ENCODE measurements around the gene TMEFF2. TPM values are rescaled to one million over a fixed set of nuclear protein-coding genes. Genes with fewer than 3 reads are reported as not detected.

The TMEFF2 gene
- total RNA-seq, 1 donor from 2014 or later = 23.9 TPM

DNA sequence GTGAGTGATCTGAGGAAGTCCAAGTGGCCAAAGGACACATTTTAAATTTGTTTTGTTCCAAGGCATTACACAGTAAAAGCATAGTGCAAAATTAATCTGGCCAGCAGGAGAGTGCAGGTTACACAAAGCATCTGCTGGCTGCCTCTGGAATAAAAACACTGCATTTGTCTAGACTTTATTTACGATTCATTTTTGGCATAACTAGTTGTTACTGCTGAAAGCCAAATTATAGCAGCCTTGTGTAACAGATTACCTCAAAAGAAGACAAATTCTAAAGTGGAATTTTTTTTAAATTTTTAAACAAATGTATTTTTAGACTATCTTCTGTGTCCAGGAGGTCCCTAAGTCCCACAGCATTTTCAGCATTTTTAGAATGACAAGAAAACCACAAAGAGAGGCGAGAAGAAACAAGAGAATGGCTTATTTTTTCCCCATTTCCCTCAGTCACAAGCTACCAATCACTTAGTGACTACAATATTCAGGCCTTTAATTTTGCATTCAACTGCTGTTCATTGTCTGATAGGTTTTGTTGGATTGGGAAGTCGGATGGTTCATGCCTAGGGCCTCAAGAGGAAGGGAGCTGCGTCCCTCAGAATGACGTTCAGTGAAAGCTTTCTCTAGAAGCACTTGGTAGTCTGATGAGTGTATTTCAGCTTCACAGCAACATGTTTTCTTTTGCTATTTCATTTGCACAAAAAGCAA is 46.0 kb downstream of the TMEFF2 start:
- no peaks in the 10 kb centered on the region for H3K9me3 Mint-ChIP-seq (ENCODE audit: unreplicated experiment)
- no peaks in the 10 kb centered on the region for H3K36me3 Mint-ChIP-seq (ENCODE audit: unreplicated experiment)
- H3K27ac Mint-ChIP-seq (ENCODE audit: unreplicated experiment) = peak overlapping the region; percentile 67
- TF ChIP-seq, protein P1, sequence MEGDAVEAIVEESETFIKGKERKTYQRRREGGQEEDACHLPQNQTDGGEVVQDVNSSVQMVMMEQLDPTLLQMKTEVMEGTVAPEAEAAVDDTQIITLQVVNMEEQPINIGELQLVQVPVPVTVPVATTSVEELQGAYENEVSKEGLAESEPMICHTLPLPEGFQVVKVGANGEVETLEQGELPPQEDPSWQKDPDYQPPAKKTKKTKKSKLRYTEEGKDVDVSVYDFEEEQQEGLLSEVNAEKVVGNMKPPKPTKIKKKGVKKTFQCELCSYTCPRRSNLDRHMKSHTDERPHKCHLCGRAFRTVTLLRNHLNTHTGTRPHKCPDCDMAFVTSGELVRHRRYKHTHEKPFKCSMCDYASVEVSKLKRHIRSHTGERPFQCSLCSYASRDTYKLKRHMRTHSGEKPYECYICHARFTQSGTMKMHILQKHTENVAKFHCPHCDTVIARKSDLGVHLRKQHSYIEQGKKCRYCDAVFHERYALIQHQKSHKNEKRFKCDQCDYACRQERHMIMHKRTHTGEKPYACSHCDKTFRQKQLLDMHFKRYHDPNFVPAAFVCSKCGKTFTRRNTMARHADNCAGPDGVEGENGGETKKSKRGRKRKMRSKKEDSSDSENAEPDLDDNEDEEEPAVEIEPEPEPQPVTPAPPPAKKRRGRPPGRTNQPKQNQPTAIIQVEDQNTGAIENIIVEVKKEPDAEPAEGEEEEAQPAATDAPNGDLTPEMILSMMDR (IDR thresholded peaks at IDR 0.05; ENCODE audit: partially characterized antibody, unreplicated experiment) = no peak
- no peak overlapping the region for H3K4me3 Mint-ChIP-seq (ENCODE audit: unreplicated experiment)
- H3K27me3 Mint-ChIP-seq (ENCODE audit: unreplicated experiment) = no peaks in the 10 kb centered on the region
- H3K4me1 Mint-ChIP-seq (ENCODE audit: low read depth, unreplicated experiment) = peaks cover 31% of the 10 kb centered on the region
- no peak for DNase-seq

- H3K9me3 Mint-ChIP-seq (ENCODE audit: unreplicated experiment) = no peaks in the 10 kb centered on the region
- H3K27me3 Mint-ChIP-seq (ENCODE audit: unreplicated experiment) = no peaks in the 10 kb centered on the region
- peak overlapping the region; percentile 22 for H3K27ac Mint-ChIP-seq (ENCODE audit: unreplicated experiment)
- TF ChIP-seq, protein P1 (IDR thresholded peaks at IDR 0.05; ENCODE audit: partially characterized antibody, unreplicated experiment) = no peak
- peaks cover 27% of the 10 kb centered on the region for H3K4me1 Mint-ChIP-seq (ENCODE audit: low read depth, unreplicated experiment)
- H3K4me3 Mint-ChIP-seq (ENCODE audit: unreplicated experiment) = no peak overlapping the region
- no peak for DNase-seq
- no peaks in the 10 kb centered on the region for H3K36me3 Mint-ChIP-seq (ENCODE audit: unreplicated experiment)
These were observed 46.5 kb downstream of the TMEFF2 start for GRCh38 chr2:192148241-192148619.

DNA sequence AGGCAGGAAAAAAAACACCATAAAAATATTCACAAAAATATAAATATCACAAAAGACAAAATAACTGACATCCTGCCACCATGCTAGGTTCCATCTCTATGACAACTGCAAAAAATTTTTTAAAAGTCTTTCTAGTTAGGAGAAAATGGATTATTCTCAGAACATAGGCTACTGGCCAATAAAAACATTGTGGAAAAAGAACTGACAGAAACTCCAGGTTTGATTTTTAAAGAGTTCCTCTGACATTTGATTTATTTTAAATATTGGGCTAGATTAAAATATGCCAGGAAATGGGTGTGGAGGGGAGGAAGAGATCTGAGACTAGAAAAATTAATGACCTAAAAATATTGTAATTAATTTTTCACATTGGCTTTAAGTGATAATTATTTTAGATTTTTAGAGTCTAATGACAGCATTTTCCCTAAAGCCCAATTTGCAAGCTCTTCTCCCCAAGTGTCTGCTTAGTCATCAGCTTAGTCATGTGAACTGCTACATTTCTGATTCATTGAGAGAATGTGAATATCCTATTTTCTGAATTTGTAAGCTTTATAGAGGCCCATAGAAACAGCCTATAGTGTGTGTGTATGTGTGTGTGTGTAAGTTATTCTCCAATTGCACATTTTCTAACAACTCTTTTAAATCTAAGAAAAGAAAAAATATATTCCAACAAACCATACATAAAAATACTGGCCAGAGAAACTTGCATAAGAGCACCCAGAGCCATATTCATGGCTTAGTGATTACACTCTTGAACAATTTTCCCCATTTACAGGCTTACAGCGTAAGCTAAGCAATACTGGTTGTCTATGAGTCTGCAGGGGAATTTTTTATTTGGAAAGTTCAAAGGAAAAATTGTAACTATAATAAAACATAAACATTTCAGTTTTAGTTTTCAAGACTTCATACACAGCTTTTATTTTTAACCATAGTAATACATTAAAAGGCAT is 48.4 kb downstream of the TMEFF2 start:
- Mint-ChIP-seq H3K4me1 (ENCODE audit: low read depth, unreplicated experiment) (peaks cover 21% of the 10 kb centered on the region), H3K4me3 (ENCODE audit: unreplicated experiment) (no peak overlapping the region), H3K27me3 (ENCODE audit: unreplicated experiment) (no peaks in the 10 kb centered on the region), H3K9me3 (ENCODE audit: unreplicated experiment) (no peaks in the 10 kb centered on the region), H3K27ac (ENCODE audit: unreplicated experiment) (no peak overlapping the region), H3K36me3 (ENCODE audit: unreplicated experiment) (no peaks in the 10 kb centered on the region)
- DNase-seq = no peak
- TF ChIP-seq, protein P1 (IDR thresholded peaks at IDR 0.05; ENCODE audit: partially characterized antibody, unreplicated experiment) = no peak

- Mint-ChIP-seq H3K4me1 (ENCODE audit: low read depth, unreplicated experiment) (peaks cover 21% of the 10 kb centered on the region), H3K4me3 (ENCODE audit: unreplicated experiment) (no peak overlapping the region), H3K36me3 (ENCODE audit: unreplicated experiment) (no peaks in the 10 kb centered on the region), H3K27me3 (ENCODE audit: unreplicated experiment) (no peaks in the 10 kb centered on the region), H3K9me3 (ENCODE audit: unreplicated experiment) (no peaks in the 10 kb centered on the region), H3K27ac (ENCODE audit: unreplicated experiment) (no peak overlapping the region)
- TF ChIP-seq, protein P1 (IDR thresholded peaks at IDR 0.05; ENCODE audit: partially characterized antibody, unreplicated experiment) = no peak
- no peak for DNase-seq
These were observed 49.2 kb downstream of the TMEFF2 start for GRCh38 chr2:192145496-192145895.

Data from glutamatergic neuron (in vitro differentiated cells).